ENCODE data around the gene DAD1.
"Not testable (repeated sequence)": the region's sequence is repeated elsewhere in the genome, so short reads cannot be mapped to it uniquely, and the experiment has no call there.

The DAD1 gene

GRCh38 chr14:22567437-22567836, 21.6 kb downstream of the DAD1 start:
- no peak for DNase-seq (ENCODE audit: low read depth in 2 of 2)

DNA sequence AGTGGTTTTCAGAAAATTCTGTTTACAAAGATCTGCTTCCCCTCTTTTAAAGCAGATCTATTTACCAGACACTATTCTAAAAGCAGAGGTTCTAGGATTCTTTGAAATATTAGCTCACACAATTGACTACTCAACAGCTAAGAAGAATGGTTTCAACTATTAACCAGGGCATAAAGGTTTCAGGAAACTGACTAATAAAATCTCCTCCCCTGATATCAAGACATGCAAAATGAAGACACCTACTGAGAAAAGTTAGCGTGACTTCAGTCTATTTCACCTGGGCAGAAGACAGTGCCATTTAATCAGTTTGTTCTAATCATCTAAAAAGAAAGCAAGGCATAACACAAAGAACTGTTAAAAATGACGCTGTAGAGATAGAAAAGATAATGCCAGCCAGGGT, 22.2 kb downstream of the DAD1 start:
- DNase-seq (ENCODE audit: low read depth in 2 of 2) = no peak

DNA sequence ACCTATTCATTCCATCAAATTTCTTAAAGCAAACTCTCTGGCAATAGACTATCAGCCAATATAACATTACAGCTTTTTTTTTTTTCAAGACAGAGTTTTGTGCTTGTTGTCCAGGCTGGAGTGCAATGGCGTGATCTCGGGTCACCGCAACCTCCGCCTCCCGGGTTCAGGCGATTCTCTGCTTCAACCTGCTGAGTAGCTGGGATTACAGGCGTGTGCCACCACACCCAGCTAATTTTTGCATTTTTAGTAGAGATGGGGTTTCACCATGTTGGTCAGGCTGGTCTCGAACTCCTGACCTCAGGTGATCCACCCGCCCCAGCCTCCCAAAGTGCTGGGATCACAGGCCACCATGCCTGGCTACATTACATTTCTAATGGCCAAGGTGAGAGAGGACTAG, 22.8 kb downstream of the DAD1 start:
- DNase-seq (ENCODE audit: low read depth in 2 of 2) = not testable (repeated sequence)

DNA sequence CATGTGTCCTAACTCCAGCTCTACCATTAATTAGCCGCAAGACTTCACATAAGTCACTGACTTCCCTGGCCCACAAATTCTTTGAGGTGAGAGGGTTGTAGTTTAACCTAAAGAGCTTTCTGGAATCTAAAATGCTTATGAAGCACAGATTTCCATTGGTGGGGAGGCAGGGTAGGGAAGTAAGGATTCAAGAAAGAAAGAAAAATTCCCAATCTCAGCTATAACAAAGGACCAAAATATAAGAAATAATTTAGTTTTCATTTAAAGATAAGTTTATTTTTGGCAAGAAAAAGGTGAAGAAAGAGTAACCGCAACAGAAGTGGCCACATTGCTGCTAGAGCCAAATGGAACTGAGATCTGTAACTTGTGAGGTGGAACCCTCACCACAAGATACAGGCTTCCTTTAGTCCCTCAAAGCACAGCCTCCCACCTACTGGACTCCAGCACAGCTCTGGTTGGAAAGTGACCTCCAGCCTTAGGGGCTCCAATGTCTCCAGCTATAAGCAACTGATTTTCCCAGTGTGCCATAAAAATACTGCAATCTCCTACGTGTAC, 23.6 kb downstream of the DAD1 start:
- no peak for DNase-seq (ENCODE audit: low read depth in 2 of 2)

- DNase-seq (ENCODE audit: low read depth in 2 of 2) = no peak
Observed at GRCh38 chr14:22564463-22564862, 24.6 kb downstream of the DAD1 start.

- DNase-seq (ENCODE audit: low read depth in 2 of 2) = no peak
Observed at GRCh38 chr14:22563987-22564386, 25.0 kb downstream of the DAD1 start.

- peak; percentile 59 to 70 for DNase-seq (ENCODE audit: low read depth in 2 of 2)
Observed at GRCh38 chr14:22561661-22562579, 27.1 kb downstream of the DAD1 start.

GRCh38 chr14:22561366-22561660, 27.7 kb downstream of the DAD1 start:
- no peak for DNase-seq (ENCODE audit: low read depth in 2 of 2)

- no peak for DNase-seq (ENCODE audit: low read depth in 2 of 2)
Observed at GRCh38 chr14:22560662-22561365, 28.2 kb downstream of the DAD1 start.

DNA sequence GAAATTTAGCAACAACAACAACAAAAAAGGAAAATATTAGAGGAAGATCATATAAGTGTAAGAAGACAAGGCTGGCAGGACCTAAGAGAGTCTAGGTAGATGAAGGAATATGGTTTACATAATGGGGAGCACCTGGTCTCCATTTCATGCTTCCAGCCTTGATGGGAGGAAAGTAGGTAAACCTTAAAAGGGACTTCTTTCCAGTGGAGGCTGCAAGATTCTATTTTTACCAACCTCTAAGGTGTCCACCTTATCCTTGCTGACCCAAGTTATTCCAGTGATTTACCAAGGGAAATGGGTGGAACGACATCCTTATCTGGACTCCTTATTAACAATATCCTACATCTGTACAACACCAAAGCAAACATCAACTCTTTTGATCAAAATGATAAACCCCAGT, 30.0 kb downstream of the DAD1 start:
- DNase-seq (ENCODE audit: low read depth in 2 of 2) = no peak

DNA sequence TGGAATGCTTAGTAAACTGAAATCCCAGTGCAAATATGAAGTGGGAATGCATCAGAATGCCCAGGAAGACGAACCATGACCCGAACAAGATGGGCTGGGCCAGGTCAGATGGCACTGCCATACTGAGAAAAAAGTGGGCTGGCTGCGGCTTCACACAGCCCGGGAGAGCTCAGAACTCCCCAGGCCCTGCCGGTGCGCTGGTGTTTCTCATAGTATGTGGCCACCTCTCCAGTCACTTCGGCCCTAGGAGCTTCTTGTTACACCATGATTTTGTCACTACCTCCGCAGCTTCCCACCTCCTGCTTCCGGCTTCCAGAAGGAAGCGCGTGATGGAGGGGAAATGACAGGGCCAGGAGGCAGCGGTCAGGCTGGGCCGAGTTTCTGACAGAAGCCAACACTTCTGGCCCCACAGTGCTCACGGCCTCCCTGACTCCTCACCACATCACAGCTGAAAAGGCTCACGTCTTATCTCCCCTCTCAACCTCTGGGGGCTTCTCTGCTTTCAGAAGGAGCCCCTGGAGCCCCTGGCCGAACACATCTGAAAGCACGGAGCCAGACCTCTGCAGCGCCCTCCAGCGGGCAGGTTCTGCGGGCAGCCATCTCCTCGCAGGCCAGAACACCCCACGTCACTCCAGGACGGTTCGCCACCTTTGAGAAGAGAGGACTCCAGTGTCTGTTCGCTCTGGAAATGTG, 30.7 kb downstream of the DAD1 start:
- no peak for DNase-seq (ENCODE audit: low read depth in 2 of 2)

DNA sequence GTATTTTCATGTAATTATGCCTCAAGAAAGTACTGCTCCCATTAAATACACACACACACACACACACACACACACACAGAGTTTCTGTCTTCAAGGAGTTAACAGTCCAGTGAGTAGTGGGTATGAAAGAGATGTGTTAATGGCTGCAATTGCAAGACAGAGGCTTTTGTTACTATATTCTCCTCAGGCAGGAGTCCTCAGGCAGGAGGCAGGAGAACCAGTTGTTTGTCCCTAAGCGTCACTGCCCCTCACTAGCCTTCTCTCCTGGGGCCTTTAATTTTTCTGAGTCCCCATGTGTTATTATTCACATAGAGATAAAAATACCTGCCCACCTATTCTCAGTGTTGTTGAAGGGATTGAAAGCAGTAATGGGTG, 31.2 kb downstream of the DAD1 start:
- no peak for DNase-seq (ENCODE audit: low read depth in 2 of 2)

GRCh38 chr14:22556990-22557623, 31.9 kb downstream of the DAD1 start:
- DNase-seq (ENCODE audit: low read depth in 2 of 2) = peak; percentile 84 to 87

- DNase-seq (ENCODE audit: low read depth in 2 of 2) = peak; percentile 95 to 97
Observed at GRCh38 chr14:22556021-22556989, 32.7 kb downstream of the DAD1 start.

GRCh38 chr14:22555384-22556011, 33.5 kb downstream of the DAD1 start:
- DNase-seq (ENCODE audit: low read depth in 2 of 2) = peak in 1 of 2 donors; percentile 50

GRCh38 chr14:22554498-22555383, 34.3 kb downstream of the DAD1 start:
- DNase-seq (ENCODE audit: low read depth in 2 of 2) = no peak

- not testable (repeated sequence) for DNase-seq (ENCODE audit: low read depth in 2 of 2)
Observed at GRCh38 chr14:22553861-22554497, 35.0 kb downstream of the DAD1 start.

- DNase-seq (ENCODE audit: low read depth in 2 of 2) = no peak
Observed at GRCh38 chr14:22553445-22553844, 35.6 kb downstream of the DAD1 start.

DNA sequence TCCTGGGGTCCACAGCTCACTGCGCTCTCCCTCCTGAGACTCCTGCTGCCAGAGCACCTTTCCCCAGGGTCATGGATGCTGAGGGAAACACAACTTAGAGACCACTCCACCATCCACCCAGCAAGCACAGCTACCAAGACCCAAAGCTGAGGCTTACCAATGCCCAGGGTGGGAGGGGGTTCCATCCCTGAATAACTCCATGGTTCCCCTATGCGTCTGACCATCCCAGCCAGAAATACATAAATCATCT, 36.3 kb downstream of the DAD1 start:
- DNase-seq (ENCODE audit: low read depth in 2 of 2) = no peak

All from activated CD8-positive, alpha-beta memory T cell treated with anti-CD3 and anti-CD28 coated beads for 4 hours (primary cell).